Suprapubic skin (tissue), 3 donors: Measurements from ENCODE around the gene F7.

Experiments used
- POLR2AphosphoS5 ChIP-seq, 3 donors: sonication (generic); formaldehyde crosslinking; IDR thresholded peaks; one replicate each; pipeline ENCODE4 v1.6.1; 2017; ENCODE audit warnings: antibody characterized with exemption in 3 of 3
- TF ChIP-seq, protein P1 (sequence below), 2 donors: fragments of 200-600 bp in 1 of 2; fragments of 450-650 bp in 1 of 2; sonication (generic) in 1 of 2; IDR thresholded peaks; one replicate each; pipeline ENCODE4 v1.5.1; 2016 to 2019; ENCODE audit warnings: antibody characterized with exemption in 2 of 2, mild to moderate bottlenecking in 1 of 2, moderate library complexity in 1 of 2

- TF ChIP-seq, protein P1, sequence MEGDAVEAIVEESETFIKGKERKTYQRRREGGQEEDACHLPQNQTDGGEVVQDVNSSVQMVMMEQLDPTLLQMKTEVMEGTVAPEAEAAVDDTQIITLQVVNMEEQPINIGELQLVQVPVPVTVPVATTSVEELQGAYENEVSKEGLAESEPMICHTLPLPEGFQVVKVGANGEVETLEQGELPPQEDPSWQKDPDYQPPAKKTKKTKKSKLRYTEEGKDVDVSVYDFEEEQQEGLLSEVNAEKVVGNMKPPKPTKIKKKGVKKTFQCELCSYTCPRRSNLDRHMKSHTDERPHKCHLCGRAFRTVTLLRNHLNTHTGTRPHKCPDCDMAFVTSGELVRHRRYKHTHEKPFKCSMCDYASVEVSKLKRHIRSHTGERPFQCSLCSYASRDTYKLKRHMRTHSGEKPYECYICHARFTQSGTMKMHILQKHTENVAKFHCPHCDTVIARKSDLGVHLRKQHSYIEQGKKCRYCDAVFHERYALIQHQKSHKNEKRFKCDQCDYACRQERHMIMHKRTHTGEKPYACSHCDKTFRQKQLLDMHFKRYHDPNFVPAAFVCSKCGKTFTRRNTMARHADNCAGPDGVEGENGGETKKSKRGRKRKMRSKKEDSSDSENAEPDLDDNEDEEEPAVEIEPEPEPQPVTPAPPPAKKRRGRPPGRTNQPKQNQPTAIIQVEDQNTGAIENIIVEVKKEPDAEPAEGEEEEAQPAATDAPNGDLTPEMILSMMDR (IDR thresholded peaks at IDR 0.05): no peak
- TF ChIP-seq POLR2AphosphoS5 (IDR thresholded peaks at IDR 0.05): no peak
Measured at GRCh38 chr13:113088691-113089020, 16.9 kb upstream of the F7 start.
